GM23248 (cell line): ENCODE measurements around the gene DEGS1.

Experiments used
- EZH2 ChIP-seq: fragments of 200-600 bp; sonication (generic); IDR thresholded peaks from 2 replicates; pipeline ENCODE4 v1.6.1; 2018; ENCODE audit warnings: antibody characterized with exemption, mild to moderate bottlenecking; ENCODE audit not compliant: insufficient read depth, poor library complexity, severe bottlenecking
- EZH2phosphoT487 ChIP-seq: fragments of 200-600 bp; sonication (generic); IDR thresholded peaks from 2 replicates; pipeline ENCODE4 v1.6.1; 2018; ENCODE audit warnings: antibody characterized with exemption, moderate library complexity, mild to moderate bottlenecking, low read depth; ENCODE audit not compliant: insufficient read depth

DNA sequence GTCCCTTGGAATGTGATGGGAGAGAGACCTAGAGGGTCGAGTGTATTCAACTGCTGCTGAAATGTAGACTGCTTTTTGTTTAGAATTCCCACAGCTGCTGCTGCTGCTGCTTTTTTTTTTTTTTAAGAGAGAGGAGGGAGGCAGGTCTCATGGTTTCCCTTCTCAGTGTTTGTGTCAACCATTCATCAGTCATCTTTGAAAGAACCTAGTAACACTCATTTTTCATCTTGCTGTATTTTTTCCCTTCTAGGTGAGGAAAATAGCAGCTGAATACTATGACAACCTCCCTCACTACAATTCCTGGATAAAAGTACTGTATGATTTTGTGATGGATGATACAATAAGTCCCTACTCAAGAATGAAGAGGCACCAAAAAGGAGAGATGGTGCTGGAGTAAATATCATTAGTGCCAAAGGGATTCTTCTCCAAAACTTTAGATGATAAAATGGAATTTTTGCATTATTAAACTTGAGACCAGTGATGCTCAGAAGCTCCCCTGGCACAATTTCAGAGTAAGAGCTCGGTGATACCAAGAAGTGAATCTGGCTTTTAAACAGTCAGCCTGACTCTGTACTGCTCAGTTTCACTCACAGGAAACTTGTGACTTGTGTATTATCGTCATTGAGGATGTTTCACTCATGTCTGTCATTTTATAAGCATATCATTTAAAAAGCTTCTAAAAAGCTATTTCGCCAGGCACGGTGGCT lies 9.2 kb downstream of the DEGS1 start:
- no peak for TF ChIP-seq EZH2
- no peak for TF ChIP-seq EZH2phosphoT487
